ENCODE results near the gene ONECUT3.

Gene ONECUT3

GRCh38 chr19:1777149-1777548 is 23.8 kb downstream of the ONECUT3 start:
- TF ChIP-seq POLR2A (IDR thresholded peaks at IDR 0.05; ENCODE audit: low read depth, low read length) = no peak
- FAIRE-seq (no peak), DNase-seq (ENCODE audit: insufficient read length, low spot score) (no peak)

- DNase-seq (ENCODE audit: insufficient read length, low spot score) = no peak
- TF ChIP-seq POLR2A (IDR thresholded peaks at IDR 0.05; ENCODE audit: low read depth, low read length) = no peak
- FAIRE-seq = no peak
Observed at GRCh38 chr19:1779574-1779973, 26.3 kb downstream of the ONECUT3 start.

- FAIRE-seq (no peak), DNase-seq (ENCODE audit: insufficient read length, low spot score) (no peak)
- no peak for TF ChIP-seq POLR2A (IDR thresholded peaks at IDR 0.05; ENCODE audit: low read depth, low read length)
Observed at GRCh38 chr19:1780272-1780958, 27.1 kb downstream of the ONECUT3 start.

- FAIRE-seq = no peak
- TF ChIP-seq POLR2A (IDR thresholded peaks at IDR 0.05; ENCODE audit: low read depth, low read length) = no peak
- DNase-seq (ENCODE audit: insufficient read length, low spot score) = no peak
Observed at GRCh38 chr19:1782521-1782920, 29.2 kb downstream of the ONECUT3 start.

- TF ChIP-seq POLR2A (IDR thresholded peaks at IDR 0.05; ENCODE audit: low read depth, low read length) = no peak
- DNase-seq (ENCODE audit: insufficient read length, low spot score) = no peak
- FAIRE-seq = no peak
Observed at GRCh38 chr19:1783354-1783753, 30.0 kb downstream of the ONECUT3 start.

GRCh38 chr19:1783874-1784273 is 30.6 kb downstream of the ONECUT3 start:
- TF ChIP-seq POLR2A (IDR thresholded peaks at IDR 0.05; ENCODE audit: low read depth, low read length) = no peak
- DNase-seq (ENCODE audit: insufficient read length, low spot score) = no peak
- FAIRE-seq = no peak

GRCh38 chr19:1785310-1785709 is 32.0 kb downstream of the ONECUT3 start:
- DNase-seq (ENCODE audit: insufficient read length, low spot score) = no peak
- no peak for FAIRE-seq
- no peak for TF ChIP-seq POLR2A (IDR thresholded peaks at IDR 0.05; ENCODE audit: low read depth, low read length)

- TF ChIP-seq POLR2A (IDR thresholded peaks at IDR 0.05; ENCODE audit: low read depth, low read length) = no peak
- DNase-seq (ENCODE audit: insufficient read length, low spot score) (no peak), FAIRE-seq (no peak)
Observed at GRCh38 chr19:1786668-1787067, 33.4 kb downstream of the ONECUT3 start.

- no peak for DNase-seq (ENCODE audit: insufficient read length, low spot score)
- no peak for TF ChIP-seq POLR2A (IDR thresholded peaks at IDR 0.05; ENCODE audit: low read depth, low read length)
- FAIRE-seq = no peak
Observed at GRCh38 chr19:1787116-1787515, 33.8 kb downstream of the ONECUT3 start.

GRCh38 chr19:1789261-1790041 is 36.1 kb downstream of the ONECUT3 start:
- TF ChIP-seq POLR2A (IDR thresholded peaks at IDR 0.05; ENCODE audit: low read depth, low read length) = no peak
- DNase-seq (ENCODE audit: insufficient read length, low spot score) (no peak), FAIRE-seq (no peak)

- FAIRE-seq (no peak), DNase-seq (ENCODE audit: insufficient read length, low spot score) (no peak)
- TF ChIP-seq POLR2A (IDR thresholded peaks at IDR 0.05; ENCODE audit: low read depth, low read length) = no peak
Observed at GRCh38 chr19:1790054-1790792, 36.9 kb downstream of the ONECUT3 start.

GRCh38 chr19:1791879-1792278 is 38.6 kb downstream of the ONECUT3 start:
- DNase-seq (ENCODE audit: insufficient read length, low spot score) (no peak), FAIRE-seq (no peak)
- no peak for TF ChIP-seq POLR2A (IDR thresholded peaks at IDR 0.05; ENCODE audit: low read depth, low read length)

GRCh38 chr19:1794424-1795172 is 41.3 kb downstream of the ONECUT3 start:
- TF ChIP-seq POLR2A (IDR thresholded peaks at IDR 0.05; ENCODE audit: low read depth, low read length) = no peak
- FAIRE-seq = no peak
- no peak for DNase-seq (ENCODE audit: insufficient read length, low spot score)

Measured in H54 (cell line).